OCI-LY7 (cell line): Measurements from ENCODE around the gene HOXA3. TPM values are rescaled to one million over a fixed set of nuclear protein-coding genes. Genes with fewer than 3 reads are reported as not detected.

Experiments
- BruUV-seq: library from RNA; stranded (reverse); fragments of 400-500 nt; replicated peaks from 2 replicates; lab custom pipeline; 2021; lab: Mats Ljungman, UMichigan
- CTCF ChIA-PET: fragments of 300-600 bp; sonication (Branson Sonifier 250); formaldehyde crosslinking; loops from one replicate; lab custom pipeline; 2022; ENCODE audit warnings: antibody characterized with exemption; ENCODE audit not compliant: unreplicated experiment; lab: Charles Lee
- POLR2A ChIA-PET: fragments of 300-600 bp; sonication (Branson Sonifier 250); formaldehyde crosslinking; loops from one replicate; lab custom pipeline; 2022; ENCODE audit warnings: antibody characterized with exemption; lab: Charles Lee
- DNase-seq: peaks from one replicate; pipeline ENCODE4 v3.0.0-alpha.2; 2015; ENCODE audit warnings: low spot score
- H2AFZ ChIP-seq: fragments of 200-600 bp; sonication (generic), shearing (Covaris generic); 2 replicates; pipeline ENCODE4 v1.6.1; 2014; ENCODE audit warnings: mild to moderate bottlenecking, antibody characterized with exemption, low read length, moderate library complexity
- H3K27ac ChIP-seq: fragments of 200-600 bp; sonication (generic); 2 replicates; pipeline ENCODE4 v1.5.1; 2014; ENCODE audit warnings: mixed run types, low read depth, mild to moderate bottlenecking, moderate library complexity, low read length, inconsistent platforms; ENCODE audit not compliant: poor library complexity, severe bottlenecking
- H3K36me3 ChIP-seq: fragments of 200-600 bp; sonication (generic); 2 replicates; pipeline ENCODE4 v1.6.1; 2014; ENCODE audit warnings: mild to moderate bottlenecking, antibody characterized with exemption, low read length, moderate library complexity, mixed read lengths; ENCODE audit not compliant: insufficient read depth
- H3K4me1 ChIP-seq: fragments of 200-600 bp; sonication (generic); 2 replicates; pipeline ENCODE4 v1.5.1; 2014; ENCODE audit warnings: mild to moderate bottlenecking, low read length; ENCODE audit not compliant: insufficient read depth, poor library complexity, severe bottlenecking
- H3K4me2 ChIP-seq: fragments of 200-600 bp; sonication (generic); 2 replicates; pipeline ENCODE4 v1.6.1; 2014; ENCODE audit warnings: mild to moderate bottlenecking, low read length
- H3K4me3 ChIP-seq: fragments of 200-600 bp; sonication (generic); 2 replicates; pipeline ENCODE4 v1.5.1; 2014; ENCODE audit warnings: mild to moderate bottlenecking, low read depth, low read length; ENCODE audit not compliant: poor library complexity, severe bottlenecking
- H3K79me2 ChIP-seq: fragments of 200-600 bp; sonication (generic); 2 replicates; pipeline ENCODE4 v1.6.1; 2016; ENCODE audit warnings: low read depth, mild to moderate bottlenecking, low read length, moderate library complexity, mixed read lengths; ENCODE audit not compliant: insufficient read depth
- H3K9me2 ChIP-seq: fragments of 200-600 bp; sonication (generic); 2 replicates; pipeline ENCODE4 v1.6.1; 2016; ENCODE audit warnings: mild to moderate bottlenecking, low read length, mixed read lengths; ENCODE audit not compliant: insufficient read depth
- H3K9me3 ChIP-seq: fragments of 200-600 bp; sonication (generic); 2 replicates; pipeline ENCODE4 v1.6.1; 2014; ENCODE audit warnings: mild to moderate bottlenecking, mixed run types, low read length, mixed read lengths
- H4K20me1 ChIP-seq: fragments of 200-600 bp; sonication (generic); 2 replicates; pipeline ENCODE4 v1.6.1; 2014; ENCODE audit warnings: mild to moderate bottlenecking, antibody characterized with exemption, low read length, moderate library complexity, mixed read lengths; ENCODE audit not compliant: insufficient read depth
- CTCF ChIP-seq: fragments of 200-600 bp; sonication (generic); conservative IDR thresholded peaks from 2 replicates; pipeline ENCODE4 v1.5.1; 2014; ENCODE audit warnings: mild to moderate bottlenecking, antibody characterized with exemption, low read length, moderate library complexity, mixed read lengths
- EZH2phosphoT487 ChIP-seq: fragments of 200-600 bp; sonication (generic); IDR thresholded peaks from 2 replicates; pipeline ENCODE4 v1.6.1; 2018; ENCODE audit warnings: low read depth, borderline replicate concordance, mild to moderate bottlenecking, mixed run types, antibody characterized with exemption, low read length, moderate library complexity, mixed read lengths
- intact Hi-C: fragments of 100-400 bp; cut with micrococcal nuclease; formaldehyde crosslinking; loops from one replicate; pipeline ENCODE4 v1.10.0; 2022; ENCODE audit not compliant: unreplicated experiment
- total RNA-seq, 2 experiments: library from RNA; depleted of rRNA in 1 of 2; stranded (reverse); fragments of >200 nt in 1 of 2; shearing (Covaris generic) in 1 of 2; gene quantifications; 2 replicates each; pipeline ENCODE4 v1.2.3, GENCODE V29; 2014 to 2022

The HOXA3 gene
- total RNA-seq, 2 experiments from 2014 or later, result 0.41 to 2.7 TPM

GRCh38 chr7:27114881-27115220 lies 37.5 kb downstream of the HOXA3 start:
- Histone ChIP-seq H2AFZ (no peak overlapping the region), H3K4me2 (no peak overlapping the region), H4K20me1 (no peaks in the 10 kb centered on the region), H3K9me2 (no peaks in the 10 kb centered on the region), H3K4me3 (no peak overlapping the region), H3K9me3 (no peaks in the 10 kb centered on the region), H3K36me3 (no peaks in the 10 kb centered on the region), H3K4me1 (no peaks in the 10 kb centered on the region), H3K27ac (no peak overlapping the region), H3K79me2 (no peaks in the 10 kb centered on the region)
- no peak for DNase-seq
- ChIA-PET POLR2A (no interaction called here), CTCF (no interaction called here)
- intact Hi-C loops, result no loop called here
- no TSS peak for BruUV-seq
- TF ChIP-seq CTCF (no peak), EZH2phosphoT487 (no peak)

- no peak for TF ChIP-seq CTCF
- ChIA-PET CTCF (no interaction called here), POLR2A (no interaction called here)
- intact Hi-C loops, result no loop called here
- H3K36me3 ChIP-seq, result no peaks in the 10 kb centered on the region
- BruUV-seq, result no TSS peak
- H2AFZ ChIP-seq, result no peak overlapping the region
- DNase-seq, result no peak
- no peaks in the 10 kb centered on the region for H3K9me3 ChIP-seq
- H3K4me3 ChIP-seq, result no peak overlapping the region
- H3K79me2 ChIP-seq, result no peaks in the 10 kb centered on the region
- H3K4me2 ChIP-seq, result no peak overlapping the region
- H3K9me2 ChIP-seq, result no peaks in the 10 kb centered on the region
- H4K20me1 ChIP-seq, result no peaks in the 10 kb centered on the region
- no peaks in the 10 kb centered on the region for H3K4me1 ChIP-seq
- no peak overlapping the region for H3K27ac ChIP-seq
Observed at GRCh38 chr7:27113991-27114769, 38.2 kb downstream of the HOXA3 start.
